NCI-H510A (cell line): ENCODE measurements around the gene TICAM1.

Experiments used
- DNase-seq: peaks from one replicate; lab custom pipeline; 2025; lab: John Stamatoyannopoulos, UW

The TICAM1 gene

GRCh38 chr19:4768934-4769777 is 62.4 kb downstream of the TICAM1 start:
- peak; percentile 75 for DNase-seq
